B cell (primary cell): Measurements from ENCODE around the gene PTGFRN. TPM values are rescaled to one million over a fixed set of nuclear protein-coding genes. Genes with fewer than 3 reads are reported as not detected.

Source experiments
- ATAC-seq: fragments of 200-7000 bp; cut with Tn5 transposase; one replicate; pipeline ENCODE4 v1.10.0; 2021; ENCODE audit warnings: low read depth, mild to moderate bottlenecking, moderate number of reproducible peaks, moderate library complexity
- CTCF ChIA-PET: fragments of 350-600 bp; sonication (Branson Sonifier 250); formaldehyde crosslinking; loops from one replicate; lab custom pipeline; 2021; ENCODE audit warnings: antibody characterized with exemption, inconsistent platforms; lab: Charles Lee
- POLR2A ChIA-PET: fragments of 350-600 bp; sonication (Branson Sonifier 250); formaldehyde crosslinking; loops from one replicate; lab custom pipeline; 2021; ENCODE audit warnings: antibody characterized with exemption; lab: Charles Lee
- DNase-seq: peaks from one replicate; pipeline ENCODE4 v3.0.0; 2013
- H2AFZ ChIP-seq: 2 replicates; pipeline ENCODE4 v1.6.1; 2012; ENCODE audit warnings: mild to moderate bottlenecking, low read depth, low read length; ENCODE audit not compliant: insufficient read depth, poor library complexity, severe bottlenecking
- H3K27ac ChIP-seq, 2 donors: 1 replicate in 1 of 2; 2 replicates in 1 of 2; pipeline ENCODE4 v1.5.1; 2012 to 2013; ENCODE audit warnings: low read length in 2 of 2, mild to moderate bottlenecking in 2 of 2, moderate library complexity in 1 of 2
- H3K27me3 ChIP-seq, 4 experiments: fragments of 200-600 bp in 1 of 4; sonication (generic) in 1 of 4; replicated peaks in 1 of 4; 1 replicate in 2 of 4; 2 replicates in 2 of 4; pipeline versions ENCODE4 v1.6.1 to v1.7.0; 2013 to 2016; ENCODE audit warnings: low read length in 3 of 4, mild to moderate bottlenecking in 2 of 4, mixed read lengths in 1 of 4, moderate library complexity in 1 of 4; ENCODE audit not compliant: insufficient read depth in 4 of 4, control insufficient read depth in 3 of 4; ENCODE audit errors: control extremely low read depth in 1 of 4
- H3K36me3 ChIP-seq, 2 experiments: replicated peaks in 1 of 2; 1 replicate in 1 of 2; 2 replicates in 1 of 2; pipeline versions ENCODE4 v1.6.1 to v1.7.1; 2013; ENCODE audit warnings: low read length in 1 of 2; ENCODE audit not compliant: insufficient read depth in 2 of 2, control insufficient read depth in 1 of 2; ENCODE audit errors: control extremely low read depth in 1 of 2, extremely low read depth in 1 of 2
- H3K4me1 ChIP-seq, 2 donors: fragments of 200-600 bp in 1 of 2; sonication (generic) in 1 of 2; 1 replicate in 1 of 2; 2 replicates in 1 of 2; pipeline versions ENCODE4 v1.5.1 to v1.6.1; 2013 to 2017; ENCODE audit warnings: low read length in 2 of 2; ENCODE audit not compliant: control insufficient read depth in 2 of 2, insufficient read depth in 2 of 2
- H3K4me2 ChIP-seq: replicated peaks from 2 replicates; pipeline ENCODE3; 2012; ENCODE audit warnings: mild to moderate bottlenecking, low read depth, low read length; ENCODE audit not compliant: poor library complexity, severe bottlenecking
- H3K4me3 ChIP-seq, 5 experiments: fragments of 200-600 bp in 1 of 5; sonication (generic) in 1 of 5; 1 replicate in 3 of 5; 2 replicates in 2 of 5; pipeline versions ENCODE4 v1.5.1 to v1.7.0; 2011 to 2016; ENCODE audit warnings: low read length in 4 of 5, mild to moderate bottlenecking in 4 of 5, low read depth in 2 of 5, control low read depth in 1 of 5, moderate library complexity in 1 of 5; ENCODE audit not compliant: insufficient read depth in 1 of 5; ENCODE audit errors: control extremely low read depth in 1 of 5, extremely low read depth in 1 of 5
- H3K79me2 ChIP-seq: fragments of 200-600 bp; sonication (generic); one replicate; pipeline ENCODE4 v1.6.0; 2016; ENCODE audit warnings: low read length; ENCODE audit not compliant: control insufficient read depth, insufficient read depth
- H3K9ac ChIP-seq: fragments of 200-600 bp; sonication (generic); 2 replicates; pipeline ENCODE4 v1.6.1; 2017; ENCODE audit warnings: mild to moderate bottlenecking, low read length, moderate library complexity
- H3K9me3 ChIP-seq, 3 donors: one replicate each; pipeline versions ENCODE4 v1.6.1 to v1.7.1; 2013; ENCODE audit warnings: low read length in 2 of 3; ENCODE audit not compliant: control insufficient read depth in 2 of 3, insufficient read depth in 1 of 3; ENCODE audit errors: control extremely low read depth in 1 of 3
- H4K20me1 ChIP-seq: 2 replicates; pipeline ENCODE4 v1.6.0; 2012; ENCODE audit warnings: mild to moderate bottlenecking, low read length; ENCODE audit not compliant: insufficient read depth, control insufficient read depth, poor library complexity, severe bottlenecking
- H3K27ac Mint-ChIP-seq: one replicate; pipeline ENCODE4 v1.8.0; 2021; ENCODE audit warnings: mixed read lengths
- H3K27me3 Mint-ChIP-seq: one replicate; pipeline ENCODE4 v1.8.0; 2021; ENCODE audit warnings: mixed read lengths
- H3K4me1 Mint-ChIP-seq: one replicate; pipeline ENCODE4 v1.8.0; 2021; ENCODE audit warnings: mixed read lengths
- H3K4me3 Mint-ChIP-seq: one replicate; pipeline ENCODE4 v1.8.0; 2021; ENCODE audit warnings: mixed read lengths
- H3K9me3 Mint-ChIP-seq: one replicate; pipeline ENCODE4 v1.8.0; 2022; ENCODE audit warnings: mixed read lengths; ENCODE audit not compliant: insufficient read depth
- CTCF ChIP-seq: fragments of 200-600 bp; IDR thresholded peaks from one replicate; pipeline ENCODE4 v1.8.0; 2022; ENCODE audit warnings: antibody characterized with exemption, mild to moderate bottlenecking
- EZH2 ChIP-seq: IDR thresholded peaks from 2 replicates; pipeline ENCODE4 v1.6.1; 2012; ENCODE audit warnings: borderline replicate concordance, low read depth, mild to moderate bottlenecking, moderate library complexity, low read length; ENCODE audit not compliant: insufficient read depth, poor library complexity, severe bottlenecking
- WGBS: methylation state at CpG from one replicate; pipeline ENCODE4 v1.1.5; 2013; ENCODE audit warnings: missing lambda C conversion rate; ENCODE audit not compliant: insufficient coverage; 5-methylcytosine and 5-hydroxymethylcytosine counted together
- intact Hi-C: fragments of 100-400 bp; cut with micrococcal nuclease; formaldehyde crosslinking; loops from one replicate; pipeline ENCODE4 v1.10.0; 2022
- polyA plus RNA-seq: library from polyadenylated mRNA; depleted of rRNA; stranded (reverse); fragments of >200 nt; gene quantifications from 2 replicates; pipeline ENCODE4 v1.2.3, GENCODE V29; 2012
- total RNA-seq, 2 donors: library from RNA; stranded (reverse); fragments of 120-200 nt in 1 of 2; gene quantifications; 1 replicate in 1 of 2; 2 replicates in 1 of 2; pipeline versions ENCODE4 v1.2.3 to v1.2.4, GENCODE V29; 2013 to 2022

PTGFRN gene
- total and polyA plus RNA-seq, 2 donors (not counting 1 experiment from before 2014, with no cell fraction given), result 0.17 TPM; not detected in 1

- POLR2A ChIA-PET, result no interaction called here
Observed at GRCh38 chr1:116916533-116917445, 7.1 kb downstream of the PTGFRN start.

More at GRCh38 chr1:116916533-116917445, 7.1 kb downstream of the PTGFRN start:
- Histone ChIP-seq H2AFZ (no peak overlapping the region), H3K9me3 (no peaks in the 10 kb centered on the region), H3K9ac (no peak overlapping the region), H3K27ac (no peak overlapping the region), H3K36me3 (no peaks in the 10 kb centered on the region), H3K4me3 (no peak overlapping the region), H3K27me3 (peaks cover 0 to 27% (median 4%) of the 10 kb centered on the region in 4 experiments), H4K20me1 (no peaks in the 10 kb centered on the region), H3K4me2 (no peak overlapping the region), H3K79me2 (no peaks in the 10 kb centered on the region), H3K4me1 (no peaks in the 10 kb centered on the region)
- TF ChIP-seq EZH2 (no peak), CTCF (no peak)
- Mint-ChIP-seq H3K27me3 (peaks cover 15% of the 10 kb centered on the region), H3K9me3 (no peaks in the 10 kb centered on the region), H3K4me1 (no peaks in the 10 kb centered on the region), H3K4me3 (no peak overlapping the region), H3K27ac (no peak overlapping the region)
- intact Hi-C loops, result no loop called here
- no peak for ATAC-seq
- DNase-seq, result no peak
- 86% methylated on average over 14 of the region's 14 CpGs for WGBS
- CTCF ChIA-PET, result interaction anchor here (1.3 kb wide), 1 partner anchor 14 kb away, joined by 3 read pairs; no protein-coding TSS in a partner anchor
